ENCODE results near the gene CEACAM4.

The CEACAM4 gene

GRCh38 chr19:41624515-41624914, 2.4 kb downstream of the CEACAM4 start:
- Histone ChIP-seq H3K4ac (ENCODE audit: low read length) (no peak overlapping the region), H2AK5ac (ENCODE audit: low read depth, low read length) (no peak overlapping the region), H3K27me3 (ENCODE audit: control insufficient read depth in 3 of 3, insufficient read depth in 3 of 3, low read depth in 1 of 3, low read length in 3 of 3) (peaks cover 0 to 79% (median 0%) of the 10 kb centered on the region in 3 experiments), H3K18ac (ENCODE audit: low read length) (no peak overlapping the region), H4K8ac (ENCODE audit: low read depth, low read length) (no peak overlapping the region), H2BK120ac (ENCODE audit: low read depth, low read length) (no peak overlapping the region), H2BK15ac (ENCODE audit: low read length) (no peak overlapping the region), H3K36me3 (replicated peaks in 1 of 2; ENCODE audit: control insufficient read depth in 2 of 2, insufficient read depth in 2 of 2, low read length in 2 of 2) (no peaks in the 10 kb centered on the region), H3K9me3 (replicated peaks in 1 of 2; ENCODE audit: control insufficient read depth in 2 of 2, insufficient read depth in 1 of 2, low read depth in 1 of 2, low read length in 2 of 2) (peaks cover 0 to 46% of the 10 kb centered on the region in 2 donors), H3K14ac (ENCODE audit: low read length) (no peak overlapping the region), H4K91ac (ENCODE audit: low read depth, low read length, poor library complexity) (no peak overlapping the region), H3K4me1 (ENCODE audit: control insufficient read depth in 2 of 2, insufficient read depth in 1 of 2, low read depth in 1 of 2, low read length in 2 of 2) (no peaks in the 10 kb centered on the region), H3K27ac (replicated peaks; ENCODE audit: low read length) (no peak overlapping the region), H3K4me3 (ENCODE audit: low read length in 2 of 2) (no peak overlapping the region), H3K79me1 (ENCODE audit: low read depth, low read length) (no peaks in the 10 kb centered on the region), H2BK12ac (ENCODE audit: low read length) (no peak overlapping the region), H2AFZ (ENCODE audit: low read length) (no peak overlapping the region), H3K4me2 (ENCODE audit: insufficient read depth, low read length, poor library complexity, severe bottlenecking) (no peak overlapping the region), H2BK5ac (ENCODE audit: low read length) (no peak overlapping the region), H3K23ac (ENCODE audit: low read depth, low read length, poor library complexity) (no peak overlapping the region), H3K9ac (ENCODE audit: low read depth, low read length, poor library complexity) (no peak overlapping the region)
- DNase-seq (ENCODE audit: low spot score), result no peak
- no CpG with 5 or more reads among the region's 7 CpGs for WGBS, 2 donors (ENCODE audit: extremely low coverage in 2 of 2, insufficient read length in 2 of 2, insufficient replicate concordance in 1 of 2)

DNA sequence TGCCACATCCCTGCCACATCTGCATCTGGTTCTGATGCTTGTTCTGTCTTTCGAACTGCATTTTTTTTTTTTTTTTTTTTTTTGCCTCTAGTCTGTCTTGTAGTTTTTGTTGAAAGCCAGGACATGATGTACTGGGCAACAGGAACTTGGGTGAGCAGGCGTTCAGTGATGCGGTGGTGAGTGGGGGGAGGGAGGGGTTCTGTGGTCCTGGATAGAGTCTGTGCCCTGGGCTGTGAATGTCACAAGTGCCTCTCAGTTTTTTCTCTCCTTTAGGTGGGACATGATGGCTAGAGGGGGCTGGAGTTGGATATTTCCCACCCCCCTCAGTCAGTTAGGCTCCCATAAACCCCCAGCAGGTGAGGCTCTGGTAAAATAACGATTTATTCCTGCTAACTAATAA, 3.5 kb downstream of the CEACAM4 start:
- no peak overlapping the region for H3K18ac ChIP-seq (ENCODE audit: low read length)
- no peak overlapping the region for H4K91ac ChIP-seq (ENCODE audit: low read depth, low read length, poor library complexity)
- H2AFZ ChIP-seq (ENCODE audit: low read length), result no peak overlapping the region
- no peak overlapping the region for H2AK5ac ChIP-seq (ENCODE audit: low read depth, low read length)
- no peak overlapping the region for H2BK120ac ChIP-seq (ENCODE audit: low read depth, low read length)
- H3K4me2 ChIP-seq (ENCODE audit: insufficient read depth, low read length, poor library complexity, severe bottlenecking), result no peak overlapping the region
- H2BK15ac ChIP-seq (ENCODE audit: low read length), result no peak overlapping the region
- H3K9ac ChIP-seq (ENCODE audit: low read depth, low read length, poor library complexity), result no peak overlapping the region
- H2BK12ac ChIP-seq (ENCODE audit: low read length), result no peak overlapping the region
- no peak overlapping the region for H3K23ac ChIP-seq (ENCODE audit: low read depth, low read length, poor library complexity)
- no CpG with 5 or more reads among the region's 4 CpGs for WGBS, 2 donors (ENCODE audit: extremely low coverage in 2 of 2, insufficient read length in 2 of 2, insufficient replicate concordance in 1 of 2)
- no peak overlapping the region for H3K27ac ChIP-seq (replicated peaks; ENCODE audit: low read length)
- H3K79me1 ChIP-seq (ENCODE audit: low read depth, low read length), result no peaks in the 10 kb centered on the region
- no peak for DNase-seq (ENCODE audit: low spot score)
- H3K4ac ChIP-seq (ENCODE audit: low read length), result no peak overlapping the region
- H3K27me3 ChIP-seq (ENCODE audit: control insufficient read depth in 3 of 3, insufficient read depth in 3 of 3, low read depth in 1 of 3, low read length in 3 of 3), result peaks cover 0 to 73% (median 0%) of the 10 kb centered on the region in 3 experiments
- H2BK5ac ChIP-seq (ENCODE audit: low read length), result no peak overlapping the region
- no peak overlapping the region for H4K8ac ChIP-seq (ENCODE audit: low read depth, low read length)
- H3K4me1 ChIP-seq (ENCODE audit: control insufficient read depth in 2 of 2, insufficient read depth in 1 of 2, low read depth in 1 of 2, low read length in 2 of 2), result no peaks in the 10 kb centered on the region
- peaks cover 0 to 42% of the 10 kb centered on the region in 2 donors for H3K9me3 ChIP-seq (replicated peaks in 1 of 2; ENCODE audit: control insufficient read depth in 2 of 2, insufficient read depth in 1 of 2, low read depth in 1 of 2, low read length in 2 of 2)
- no peaks in the 10 kb centered on the region for H3K36me3 ChIP-seq (replicated peaks in 1 of 2; ENCODE audit: control insufficient read depth in 2 of 2, insufficient read depth in 2 of 2, low read length in 2 of 2)
- H3K14ac ChIP-seq (ENCODE audit: low read length), result no peak overlapping the region
- H3K4me3 ChIP-seq (ENCODE audit: low read length in 2 of 2), result no peak overlapping the region

DNA sequence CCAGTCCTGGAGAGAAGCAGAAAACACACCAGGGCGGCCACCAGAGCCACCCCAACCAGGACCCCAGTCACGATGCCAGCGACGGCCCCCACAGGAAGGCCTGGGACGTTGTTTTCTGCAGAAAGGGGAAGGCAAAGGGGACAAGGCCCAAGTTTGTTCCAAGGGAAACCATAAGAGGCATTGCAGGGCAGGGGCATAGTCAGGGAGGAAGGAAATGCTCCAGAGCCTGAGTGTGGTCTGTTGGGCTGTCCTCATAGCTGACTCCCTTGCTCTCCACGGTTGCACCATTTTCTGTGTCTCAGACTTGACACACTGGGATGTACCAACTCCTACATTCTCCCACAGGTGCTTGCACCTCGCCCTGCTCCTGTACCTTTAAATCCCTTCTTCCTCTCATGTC, 5.2 kb downstream of the CEACAM4 start:
- H2BK5ac ChIP-seq (ENCODE audit: low read length), result no peak overlapping the region
- peaks cover 0 to 28% of the 10 kb centered on the region in 2 donors for H3K9me3 ChIP-seq (replicated peaks in 1 of 2; ENCODE audit: control insufficient read depth in 2 of 2, insufficient read depth in 1 of 2, low read depth in 1 of 2, low read length in 2 of 2)
- H4K91ac ChIP-seq (ENCODE audit: low read depth, low read length, poor library complexity), result no peak overlapping the region
- H2BK15ac ChIP-seq (ENCODE audit: low read length), result no peak overlapping the region
- no peak overlapping the region for H3K4me3 ChIP-seq (ENCODE audit: low read length in 2 of 2)
- H4K8ac ChIP-seq (ENCODE audit: low read depth, low read length), result no peak overlapping the region
- no peak overlapping the region for H3K14ac ChIP-seq (ENCODE audit: low read length)
- H3K4me1 ChIP-seq (ENCODE audit: control insufficient read depth in 2 of 2, insufficient read depth in 1 of 2, low read depth in 1 of 2, low read length in 2 of 2), result no peaks in the 10 kb centered on the region
- H3K36me3 ChIP-seq (replicated peaks in 1 of 2; ENCODE audit: control insufficient read depth in 2 of 2, insufficient read depth in 2 of 2, low read length in 2 of 2), result no peaks in the 10 kb centered on the region
- H3K23ac ChIP-seq (ENCODE audit: low read depth, low read length, poor library complexity), result no peak overlapping the region
- no peak overlapping the region for H3K27ac ChIP-seq (replicated peaks; ENCODE audit: low read length)
- H3K4me2 ChIP-seq (ENCODE audit: insufficient read depth, low read length, poor library complexity, severe bottlenecking), result no peak overlapping the region
- H2BK120ac ChIP-seq (ENCODE audit: low read depth, low read length), result no peak overlapping the region
- H2AFZ ChIP-seq (ENCODE audit: low read length), result no peak overlapping the region
- H3K18ac ChIP-seq (ENCODE audit: low read length), result no peak overlapping the region
- no peaks in the 10 kb centered on the region for H3K79me1 ChIP-seq (ENCODE audit: low read depth, low read length)
- H2BK12ac ChIP-seq (ENCODE audit: low read length), result no peak overlapping the region
- WGBS, 2 donors (ENCODE audit: extremely low coverage in 2 of 2, insufficient read length in 2 of 2, insufficient replicate concordance in 1 of 2), result no CpG with 5 or more reads among the region's 7 CpGs
- H3K9ac ChIP-seq (ENCODE audit: low read depth, low read length, poor library complexity), result no peak overlapping the region
- no peak overlapping the region for H2AK5ac ChIP-seq (ENCODE audit: low read depth, low read length)
- no peak overlapping the region for H3K4ac ChIP-seq (ENCODE audit: low read length)
- no peak for DNase-seq (ENCODE audit: low spot score)
- peaks cover 0 to 55% (median 0%) of the 10 kb centered on the region in 3 experiments for H3K27me3 ChIP-seq (ENCODE audit: control insufficient read depth in 3 of 3, insufficient read depth in 3 of 3, low read depth in 1 of 3, low read length in 3 of 3)

GRCh38 chr19:41621226-41621625, 5.6 kb downstream of the CEACAM4 start:
- Histone ChIP-seq H3K27me3 (ENCODE audit: control insufficient read depth in 3 of 3, insufficient read depth in 3 of 3, low read depth in 1 of 3, low read length in 3 of 3) (peaks cover 0 to 52% (median 0%) of the 10 kb centered on the region in 3 experiments), H3K79me1 (ENCODE audit: low read depth, low read length) (no peaks in the 10 kb centered on the region), H3K27ac (replicated peaks; ENCODE audit: low read length) (no peak overlapping the region), H4K91ac (ENCODE audit: low read depth, low read length, poor library complexity) (no peak overlapping the region), H3K14ac (ENCODE audit: low read length) (no peak overlapping the region), H3K4me2 (ENCODE audit: insufficient read depth, low read length, poor library complexity, severe bottlenecking) (no peak overlapping the region), H2AFZ (ENCODE audit: low read length) (no peak overlapping the region), H3K4ac (ENCODE audit: low read length) (no peak overlapping the region), H3K36me3 (replicated peaks in 1 of 2; ENCODE audit: control insufficient read depth in 2 of 2, insufficient read depth in 2 of 2, low read length in 2 of 2) (no peaks in the 10 kb centered on the region), H2BK120ac (ENCODE audit: low read depth, low read length) (no peak overlapping the region), H4K8ac (ENCODE audit: low read depth, low read length) (no peak overlapping the region), H3K4me3 (ENCODE audit: low read length in 2 of 2) (no peak overlapping the region), H3K9me3 (replicated peaks in 1 of 2; ENCODE audit: control insufficient read depth in 2 of 2, insufficient read depth in 1 of 2, low read depth in 1 of 2, low read length in 2 of 2) (peaks cover 0 to 30% of the 10 kb centered on the region in 2 donors), H3K23ac (ENCODE audit: low read depth, low read length, poor library complexity) (no peak overlapping the region), H2BK5ac (ENCODE audit: low read length) (no peak overlapping the region), H3K18ac (ENCODE audit: low read length) (no peak overlapping the region), H3K9ac (ENCODE audit: low read depth, low read length, poor library complexity) (no peak overlapping the region), H2AK5ac (ENCODE audit: low read depth, low read length) (no peak overlapping the region), H2BK12ac (ENCODE audit: low read length) (no peak overlapping the region), H2BK15ac (ENCODE audit: low read length) (no peak overlapping the region), H3K4me1 (ENCODE audit: control insufficient read depth in 2 of 2, insufficient read depth in 1 of 2, low read depth in 1 of 2, low read length in 2 of 2) (no peaks in the 10 kb centered on the region)
- whole genome bisulfite sequencing, 2 donors (ENCODE audit: extremely low coverage in 2 of 2, insufficient read length in 2 of 2, insufficient replicate concordance in 1 of 2), result no CpG with 5 or more reads among the region's 4 CpGs
- DNase-seq (ENCODE audit: low spot score), result no peak

Measured in neuronal stem cell (in vitro differentiated cells).